Mucosa of descending colon (tissue), 3 donors: ENCODE results near the gene RASGRP2. TPM values are rescaled to one million over a fixed set of nuclear protein-coding genes. Genes with fewer than 3 reads are reported as not detected.

Source experiments
- ATAC-seq: fragments of 200-7000 bp; cut with Tn5 transposase; one replicate; pipeline ENCODE4 v1.9.1; 2020; ENCODE audit warnings: mild to moderate bottlenecking, moderate library complexity
- DNase-seq, 3 donors: peaks; one replicate each; pipeline ENCODE4 v3.0.0-alpha.2; 2020
- H3K36me3 ChIP-seq: fragments of 200-600 bp; one replicate; pipeline ENCODE4 v1.8.0; 2021; ENCODE audit warnings: low read depth, mild to moderate bottlenecking
- H3K4me1 ChIP-seq: fragments of 200-600 bp; one replicate; pipeline ENCODE4 v1.8.0; 2021; ENCODE audit warnings: low read depth, mild to moderate bottlenecking
- H3K4me3 ChIP-seq: fragments of 200-600 bp; one replicate; pipeline ENCODE4 v1.8.0; 2021; ENCODE audit warnings: mild to moderate bottlenecking
- H3K9me3 ChIP-seq: fragments of 200-600 bp; one replicate; pipeline ENCODE4 v1.8.0; 2021; ENCODE audit warnings: mild to moderate bottlenecking
- intact Hi-C, 2 donors: fragments of 100-400 bp; cut with DNase I in 1 of 2; cut with micrococcal nuclease in 1 of 2; formaldehyde crosslinking; loops; one replicate each; pipeline versions ENCODE4 v1.11.0 to v1.11.1; 2022; cut with DNase I, micrococcal nuclease
- total RNA-seq, 3 donors: library from RNA; stranded (reverse); fragmentation: NEBNext Ultra II Directional in 2 of 3; extraction: Animal tissue kit (Norgen Biotek cat#: 25700) in 2 of 3; gene quantifications; one replicate each; pipeline versions ENCODE4 v1.2.1 to v1.2.4, GENCODE V29; 2021 to 2023
- TF ChIP-seq, protein P1 (sequence below): fragments of 200-600 bp; IDR thresholded peaks from one replicate; pipeline ENCODE4 v1.8.0; 2022; ENCODE audit warnings: antibody characterized with exemption, mild to moderate bottlenecking
- donor health status: DM: no; HTN: no; CAD: no; lungs with moderate emphysema.
- donor health status: DM: no; HTN: no; CAD: no.
- donor health status: DM: no; HTN: yes; CAD: no.

RASGRP2 gene
- total RNA-seq, 3 donors from 2014 or later, result 3.3 to 25.6 (median 9.7) TPM

DNA sequence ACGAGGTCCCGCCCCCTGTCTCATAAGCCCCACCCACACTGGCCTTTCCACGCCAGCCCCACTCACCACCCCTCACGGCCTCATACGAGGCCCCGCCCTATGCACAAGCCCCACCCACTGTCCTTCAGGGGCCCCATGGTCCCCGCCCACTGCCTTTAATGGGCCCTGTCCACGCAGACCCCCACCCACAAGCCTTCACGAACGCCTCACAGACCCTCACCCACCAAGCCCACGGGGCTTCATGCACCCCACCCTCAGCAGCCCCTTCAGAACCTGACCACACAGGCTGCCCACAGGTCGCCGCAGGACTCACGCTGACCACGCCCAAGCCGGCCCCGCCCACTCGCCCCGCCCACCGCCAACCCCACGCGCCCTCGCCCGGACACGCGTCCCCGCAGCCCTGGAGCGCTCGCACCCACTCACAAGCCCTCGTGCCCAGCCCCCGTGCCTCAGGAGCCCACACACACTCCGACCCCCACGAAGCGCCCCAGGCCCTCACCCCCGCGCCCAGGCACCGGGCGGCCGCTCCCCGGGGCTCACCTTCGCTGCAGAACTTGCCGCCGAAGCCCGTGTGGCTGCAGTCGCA lies 31.4 kb downstream of the RASGRP2 start:
- Histone ChIP-seq H3K4me1 (no peaks in the 10 kb centered on the region), H3K4me3 (no peak overlapping the region), H3K36me3 (no peaks in the 10 kb centered on the region), H3K9me3 (no peaks in the 10 kb centered on the region)
- intact Hi-C loops, result no loop called here
- TF ChIP-seq, protein P1, sequence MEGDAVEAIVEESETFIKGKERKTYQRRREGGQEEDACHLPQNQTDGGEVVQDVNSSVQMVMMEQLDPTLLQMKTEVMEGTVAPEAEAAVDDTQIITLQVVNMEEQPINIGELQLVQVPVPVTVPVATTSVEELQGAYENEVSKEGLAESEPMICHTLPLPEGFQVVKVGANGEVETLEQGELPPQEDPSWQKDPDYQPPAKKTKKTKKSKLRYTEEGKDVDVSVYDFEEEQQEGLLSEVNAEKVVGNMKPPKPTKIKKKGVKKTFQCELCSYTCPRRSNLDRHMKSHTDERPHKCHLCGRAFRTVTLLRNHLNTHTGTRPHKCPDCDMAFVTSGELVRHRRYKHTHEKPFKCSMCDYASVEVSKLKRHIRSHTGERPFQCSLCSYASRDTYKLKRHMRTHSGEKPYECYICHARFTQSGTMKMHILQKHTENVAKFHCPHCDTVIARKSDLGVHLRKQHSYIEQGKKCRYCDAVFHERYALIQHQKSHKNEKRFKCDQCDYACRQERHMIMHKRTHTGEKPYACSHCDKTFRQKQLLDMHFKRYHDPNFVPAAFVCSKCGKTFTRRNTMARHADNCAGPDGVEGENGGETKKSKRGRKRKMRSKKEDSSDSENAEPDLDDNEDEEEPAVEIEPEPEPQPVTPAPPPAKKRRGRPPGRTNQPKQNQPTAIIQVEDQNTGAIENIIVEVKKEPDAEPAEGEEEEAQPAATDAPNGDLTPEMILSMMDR, result no peak
- no peak for DNase-seq
- ATAC-seq, result no peak

DNA sequence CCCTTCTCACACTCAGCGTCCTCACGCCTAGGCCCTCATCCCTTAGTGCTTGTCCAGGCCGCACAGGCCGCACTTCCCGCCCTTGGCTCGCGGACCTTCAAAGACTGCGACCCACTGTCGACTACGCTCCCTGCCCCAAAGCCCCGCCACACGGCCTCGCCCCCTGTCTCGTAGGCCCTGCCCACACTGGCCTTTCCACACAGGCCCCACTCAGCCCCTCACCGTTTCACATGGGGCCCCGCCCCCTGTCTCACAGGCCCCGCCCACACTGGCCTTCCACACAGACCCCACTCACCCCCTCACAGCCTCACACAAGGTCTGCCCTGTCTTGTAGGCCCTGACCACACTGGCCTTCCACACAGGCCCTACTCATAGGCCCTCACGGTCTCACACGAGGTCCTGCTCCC lies 32.0 kb downstream of the RASGRP2 start:
- Histone ChIP-seq H3K36me3 (no peaks in the 10 kb centered on the region), H3K4me1 (no peaks in the 10 kb centered on the region), H3K4me3 (no peak overlapping the region), H3K9me3 (no peaks in the 10 kb centered on the region)
- TF ChIP-seq, protein P1, result no peak
- DNase-seq (no peak), ATAC-seq (no peak)
- intact Hi-C loops, result no loop called here

DNA sequence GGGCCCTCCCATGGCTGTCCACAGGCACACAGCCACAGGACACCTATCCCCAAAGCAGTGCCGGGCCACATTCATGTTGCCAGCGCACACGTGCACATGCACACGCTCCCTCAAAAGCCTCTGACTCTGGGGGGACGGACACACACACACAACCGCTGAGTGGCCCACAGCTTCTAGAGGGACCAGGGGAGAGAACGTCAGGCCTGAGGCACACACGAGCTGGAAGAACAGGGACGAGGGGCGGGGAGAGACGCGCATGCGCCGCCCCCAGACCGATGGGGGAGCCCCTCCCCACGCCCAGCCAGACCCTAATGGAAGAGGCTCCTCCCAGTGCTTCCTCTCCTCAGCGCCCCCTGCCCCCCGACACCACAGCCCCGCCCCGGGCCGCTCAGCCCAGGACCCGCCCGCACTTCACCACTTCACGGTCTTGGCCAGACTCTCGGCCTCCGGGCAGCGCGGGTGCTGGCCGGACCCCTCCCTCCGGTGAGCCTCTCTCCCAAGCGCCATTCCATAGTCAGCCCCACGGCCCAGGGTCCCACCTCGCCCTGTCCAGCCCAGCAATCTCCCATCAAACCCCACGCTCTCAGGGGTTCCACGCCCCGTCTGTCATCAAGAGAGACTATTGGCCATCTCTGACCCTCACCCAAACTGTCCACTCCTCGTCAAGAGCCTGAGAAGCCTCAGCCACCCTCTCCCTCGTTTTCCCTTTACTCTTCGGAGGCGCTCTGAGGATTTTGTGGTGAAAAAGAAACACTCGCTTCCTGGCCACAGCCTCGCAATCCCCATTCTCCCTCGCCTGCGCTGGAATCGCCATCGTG lies 32.6 kb downstream of the RASGRP2 start:
- TF ChIP-seq, protein P1, result no peak
- no peak for DNase-seq
- Histone ChIP-seq H3K9me3 (no peaks in the 10 kb centered on the region), H3K4me1 (no peaks in the 10 kb centered on the region), H3K36me3 (no peaks in the 10 kb centered on the region), H3K4me3 (no peak overlapping the region)
- intact Hi-C loops, result no loop called here
- ATAC-seq, result no peak

DNA sequence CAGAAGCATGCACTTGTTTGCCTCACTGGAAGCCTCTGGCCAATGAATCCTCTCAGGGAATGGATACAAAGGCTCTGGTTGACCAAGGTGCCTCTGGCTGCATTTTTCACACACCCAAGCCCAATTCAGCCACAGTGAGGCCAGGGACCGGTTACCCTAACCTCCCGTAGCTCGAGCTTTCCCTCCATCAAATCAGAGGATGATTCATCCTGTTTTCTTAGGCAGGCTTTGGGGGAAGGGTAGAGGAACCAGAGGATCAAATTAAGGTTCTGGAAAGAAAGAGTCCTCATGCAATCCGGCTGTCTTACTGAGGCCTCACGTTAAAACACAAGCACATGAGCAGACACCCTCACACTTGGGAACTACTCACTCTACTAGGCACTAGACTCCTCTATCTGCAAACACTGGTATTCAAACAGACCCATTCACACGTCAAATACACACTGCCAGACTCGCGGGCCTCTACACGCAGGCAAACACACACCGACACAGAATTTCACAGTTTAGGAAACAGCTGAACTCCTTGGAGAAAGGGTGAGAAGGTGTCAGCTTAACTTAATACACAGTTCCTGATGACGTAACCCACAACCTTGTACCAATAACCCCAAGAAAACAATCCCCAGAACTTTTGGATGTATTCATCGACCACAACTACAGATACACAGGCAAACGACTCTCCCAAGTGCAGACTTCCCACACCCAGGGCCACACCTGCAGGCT lies 33.4 kb downstream of the RASGRP2 start:
- ATAC-seq (peak; percentile 15), DNase-seq (no peak)
- intact Hi-C loops, result no loop called here
- Histone ChIP-seq H3K36me3 (no peaks in the 10 kb centered on the region), H3K4me1 (no peaks in the 10 kb centered on the region), H3K4me3 (no peak overlapping the region), H3K9me3 (no peaks in the 10 kb centered on the region)
- TF ChIP-seq, protein P1, result no peak

DNA sequence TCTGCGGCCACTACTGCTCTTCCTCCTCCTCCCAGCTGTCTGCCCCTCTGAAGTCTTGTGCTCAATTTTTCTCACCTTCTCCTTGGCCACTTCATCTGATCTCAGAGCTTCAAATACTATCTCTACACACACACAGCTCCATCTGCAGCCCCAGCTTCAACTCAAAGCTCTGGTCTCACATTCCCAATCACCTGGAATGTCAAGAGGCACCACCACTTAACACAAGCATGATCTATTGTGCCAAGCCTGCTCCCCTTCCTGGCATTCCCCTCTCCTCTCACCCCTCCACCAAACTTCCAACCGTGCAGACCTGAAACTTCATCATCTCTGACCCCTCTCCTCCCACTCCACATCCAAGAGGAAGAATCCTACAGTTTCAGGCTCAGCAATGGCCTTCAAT lies 38.4 kb downstream of the RASGRP2 start:
- Histone ChIP-seq H3K4me3 (no peak overlapping the region), H3K36me3 (no peaks in the 10 kb centered on the region), H3K4me1 (no peaks in the 10 kb centered on the region), H3K9me3 (no peaks in the 10 kb centered on the region)
- TF ChIP-seq, protein P1, result no peak
- no peak for DNase-seq
- ATAC-seq, result no peak
- intact Hi-C loops, result no loop called here
